Measurements from ENCODE around the gene RABGEF1. TPM values are rescaled to one million over a fixed set of nuclear protein-coding genes. Genes with fewer than 3 reads are reported as not detected.

Gene RABGEF1
- total RNA-seq, 1 experiment from 2014 or later: 49.5 TPM

GRCh38 chr7:66696774-66697191, 43.8 kb upstream of the RABGEF1 start:
- intact Hi-C loops (cut with micrococcal nuclease): loop anchor here (2.0 kb wide), 1 partner anchor 36 kb away; no protein-coding TSS in a partner anchor
- Mint-ChIP-seq H3K27ac (ENCODE audit: low read depth, unreplicated experiment) (no peak overlapping the region), H3K9me3 (ENCODE audit: unreplicated experiment) (no peaks in the 10 kb centered on the region), H3K36me3 (ENCODE audit: insufficient read depth, unreplicated experiment) (peaks cover 28% of the 10 kb centered on the region), H3K4me1 (ENCODE audit: insufficient read depth, unreplicated experiment) (peaks cover 19% of the 10 kb centered on the region), H3K4me3 (ENCODE audit: unreplicated experiment) (no peak overlapping the region), H3K27me3 (ENCODE audit: insufficient read depth, unreplicated experiment) (no peaks in the 10 kb centered on the region)
- CTCF ChIA-PET: no interaction called here
- BruUV-seq (replicated peaks): no TSS peak
- TF ChIP-seq, protein P1, sequence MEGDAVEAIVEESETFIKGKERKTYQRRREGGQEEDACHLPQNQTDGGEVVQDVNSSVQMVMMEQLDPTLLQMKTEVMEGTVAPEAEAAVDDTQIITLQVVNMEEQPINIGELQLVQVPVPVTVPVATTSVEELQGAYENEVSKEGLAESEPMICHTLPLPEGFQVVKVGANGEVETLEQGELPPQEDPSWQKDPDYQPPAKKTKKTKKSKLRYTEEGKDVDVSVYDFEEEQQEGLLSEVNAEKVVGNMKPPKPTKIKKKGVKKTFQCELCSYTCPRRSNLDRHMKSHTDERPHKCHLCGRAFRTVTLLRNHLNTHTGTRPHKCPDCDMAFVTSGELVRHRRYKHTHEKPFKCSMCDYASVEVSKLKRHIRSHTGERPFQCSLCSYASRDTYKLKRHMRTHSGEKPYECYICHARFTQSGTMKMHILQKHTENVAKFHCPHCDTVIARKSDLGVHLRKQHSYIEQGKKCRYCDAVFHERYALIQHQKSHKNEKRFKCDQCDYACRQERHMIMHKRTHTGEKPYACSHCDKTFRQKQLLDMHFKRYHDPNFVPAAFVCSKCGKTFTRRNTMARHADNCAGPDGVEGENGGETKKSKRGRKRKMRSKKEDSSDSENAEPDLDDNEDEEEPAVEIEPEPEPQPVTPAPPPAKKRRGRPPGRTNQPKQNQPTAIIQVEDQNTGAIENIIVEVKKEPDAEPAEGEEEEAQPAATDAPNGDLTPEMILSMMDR (IDR thresholded peaks at IDR 0.05; ENCODE audit: unreplicated experiment): no peak
- POLR2A ChIA-PET: no interaction called here
- DNase-seq (ENCODE audit: unreplicated experiment): peak; percentile 8

GRCh38 chr7:66697449-66698438, 42.8 kb upstream of the RABGEF1 start:
- Mint-ChIP-seq H3K4me3 (ENCODE audit: unreplicated experiment) (no peak overlapping the region), H3K4me1 (ENCODE audit: insufficient read depth, unreplicated experiment) (peaks cover 19% of the 10 kb centered on the region), H3K27ac (ENCODE audit: low read depth, unreplicated experiment) (no peak overlapping the region), H3K27me3 (ENCODE audit: insufficient read depth, unreplicated experiment) (no peaks in the 10 kb centered on the region), H3K9me3 (ENCODE audit: unreplicated experiment) (no peaks in the 10 kb centered on the region), H3K36me3 (ENCODE audit: insufficient read depth, unreplicated experiment) (peaks cover 37% of the 10 kb centered on the region)
- DNase-seq (ENCODE audit: unreplicated experiment): peak; percentile 43
- no TSS peak for BruUV-seq (replicated peaks)
- ChIA-PET POLR2A (interaction anchor here (0.8 kb wide), 1 partner anchor 14 kb away, joined by 3 read pairs; no protein-coding TSS in a partner anchor), CTCF (no interaction called here)
- intact Hi-C loops (cut with micrococcal nuclease): loop anchor here (2.0 kb wide), 1 partner anchor 35 kb away; no protein-coding TSS in a partner anchor
- TF ChIP-seq, protein P1 (IDR thresholded peaks at IDR 0.05; ENCODE audit: unreplicated experiment): no peak

DNA sequence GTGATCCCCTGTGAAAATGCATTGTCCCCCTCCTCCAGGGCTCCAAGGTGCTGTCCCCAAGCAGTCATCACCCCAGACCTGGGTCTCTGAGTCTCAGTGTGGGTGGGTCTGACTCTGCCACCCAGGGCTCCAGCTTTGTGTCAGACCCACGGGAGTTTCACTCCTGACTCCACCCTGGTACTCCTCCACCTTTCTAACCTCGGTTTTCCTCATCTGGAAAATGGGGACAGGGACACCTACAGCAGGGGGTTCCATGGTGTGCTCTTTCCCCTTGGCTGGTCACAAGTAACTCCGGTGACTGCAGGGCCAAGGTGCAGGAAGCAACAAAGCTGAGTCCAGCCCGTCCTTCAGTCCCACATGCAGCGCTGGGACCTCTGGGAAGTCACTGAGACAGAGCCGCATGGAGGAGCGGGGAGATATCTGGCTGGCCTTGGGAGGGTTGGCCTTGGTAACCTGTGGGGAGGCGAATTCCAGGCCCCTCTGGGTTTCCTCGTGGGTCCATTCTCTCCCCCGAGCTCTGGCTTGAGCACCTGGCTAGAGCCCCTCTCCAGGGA, 41.8 kb upstream of the RABGEF1 start:
- Mint-ChIP-seq H3K4me3 (ENCODE audit: unreplicated experiment) (no peak overlapping the region), H3K27ac (ENCODE audit: low read depth, unreplicated experiment) (no peak overlapping the region), H3K36me3 (ENCODE audit: insufficient read depth, unreplicated experiment) (peaks cover 46% of the 10 kb centered on the region), H3K9me3 (ENCODE audit: unreplicated experiment) (no peaks in the 10 kb centered on the region), H3K4me1 (ENCODE audit: insufficient read depth, unreplicated experiment) (peaks cover 19% of the 10 kb centered on the region), H3K27me3 (ENCODE audit: insufficient read depth, unreplicated experiment) (no peaks in the 10 kb centered on the region)
- DNase-seq (ENCODE audit: unreplicated experiment): no peak
- BruUV-seq (replicated peaks): no TSS peak
- POLR2A ChIA-PET: interaction anchor here (1.4 kb wide), 1 partner anchor 42 kb away, joined by 3 read pairs; the partner anchor contains the start of gene RABGEF1
- CTCF ChIA-PET: no interaction called here
- TF ChIP-seq, protein P1 (IDR thresholded peaks at IDR 0.05; ENCODE audit: unreplicated experiment): no peak
- intact Hi-C loops (cut with micrococcal nuclease): no loop called here

DNA sequence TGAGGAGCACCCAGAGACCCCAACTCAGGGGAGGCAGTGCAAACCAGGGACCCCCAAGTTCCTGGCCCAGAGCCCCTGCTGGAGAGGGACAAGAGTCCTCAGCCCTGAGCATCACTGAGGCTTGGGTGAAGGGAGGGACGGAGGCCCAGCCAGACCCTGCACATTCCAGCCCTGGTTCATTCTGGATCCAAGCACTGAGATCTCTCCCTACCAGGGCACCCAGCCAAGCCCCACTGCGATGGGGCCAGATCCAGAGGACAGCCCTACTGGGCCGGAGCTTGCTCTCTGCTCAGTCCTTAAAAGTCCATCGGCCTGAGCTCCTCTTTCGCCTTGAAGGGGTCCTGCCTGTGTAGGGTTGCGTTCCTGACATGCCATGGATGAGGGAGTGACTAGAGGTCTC, 40.5 kb upstream of the RABGEF1 start:
- POLR2A ChIA-PET: interaction anchor here (1.3 to 1.4 kb wide), 2 partner anchors 16 to 41 kb away, joined by 3 read pairs; partner anchors contain the start of gene RABGEF1
- Mint-ChIP-seq H3K27ac (ENCODE audit: low read depth, unreplicated experiment) (no peak overlapping the region), H3K9me3 (ENCODE audit: unreplicated experiment) (no peaks in the 10 kb centered on the region), H3K36me3 (ENCODE audit: insufficient read depth, unreplicated experiment) (peaks cover 37% of the 10 kb centered on the region), H3K27me3 (ENCODE audit: insufficient read depth, unreplicated experiment) (no peaks in the 10 kb centered on the region), H3K4me1 (ENCODE audit: insufficient read depth, unreplicated experiment) (peaks cover 18% of the 10 kb centered on the region), H3K4me3 (ENCODE audit: unreplicated experiment) (no peak overlapping the region)
- intact Hi-C loops (cut with micrococcal nuclease): no loop called here
- TF ChIP-seq, protein P1 (IDR thresholded peaks at IDR 0.05; ENCODE audit: unreplicated experiment): no peak
- no TSS peak for BruUV-seq (replicated peaks)
- CTCF ChIA-PET: no interaction called here
- no peak for DNase-seq (ENCODE audit: unreplicated experiment)
